Uterine smooth muscle cell (primary cell): ENCODE data around the gene FAM153A. TPM values are rescaled to one million over a fixed set of nuclear protein-coding genes. Genes with fewer than 3 reads are reported as not detected.

Experiments
- total RNA-seq: library from RNA; depleted of rRNA; stranded (reverse); fragments of >200 nt; gene quantifications from 2 replicates; pipeline ENCODE4 v1.2.3, GENCODE V29; 2014

The FAM153A gene
- total RNA-seq = 0.62 TPM in 1 of 2 replicates, not detected in the other

GRCh38 chr5:177782792-177783633 is at the start of gene FAM153A:
FAM153A (minus strand) TSS chr5:177782899.

Other genes starting within 250 kb of the FAM153A start
- 21.6 and 26.5 TPM in 2 replicates for gene FAM193B, start 228.3 kb downstream of the FAM153A start, total RNA-seq
- 206 and 238 TPM in 2 replicates for gene TMED9, start 190.7 kb downstream of the FAM153A start, total RNA-seq
- gene B4GALT7, start 182.8 kb downstream of the FAM153A start, total RNA-seq = 33.9 and 41.0 TPM in 2 replicates
- gene PROP1, start 213.3 kb upstream of the FAM153A start, total RNA-seq = not detected in 2 replicates